Epithelial cell of esophagus (primary cell): ENCODE measurements around the gene TRIP6.

Source experiments
- DNase-seq: peaks from one replicate; pipeline ENCODE4 v3.0.0; 2010; ENCODE audit warnings: low read depth
- H3K4me3 ChIP-seq: 2 replicates; pipeline ENCODE4 v1.5.1; 2011; ENCODE audit warnings: mild to moderate bottlenecking, low read length, control low read depth
- CTCF ChIP-seq: IDR thresholded peaks from 2 replicates; pipeline ENCODE4 v1.5.1; 2011; ENCODE audit warnings: low read depth, mild to moderate bottlenecking, low read length, control low read depth, inconsistent platforms; ENCODE audit not compliant: insufficient read depth; ENCODE audit errors: missing control alignments

The TRIP6 gene

GRCh38 chr7:100895956-100896731 lies 29.0 kb downstream of the TRIP6 start:
- H3K4me3 ChIP-seq, result no peak overlapping the region
- no peak for TF ChIP-seq CTCF
- DNase-seq, result no peak

GRCh38 chr7:100896732-100897608 lies 29.8 kb downstream of the TRIP6 start:
- no peak overlapping the region for H3K4me3 ChIP-seq
- peak; percentile 67 for TF ChIP-seq CTCF
- DNase-seq, result peak; percentile 27

GRCh38 chr7:100897772-100898454 lies 30.7 kb downstream of the TRIP6 start:
- H3K4me3 ChIP-seq, result no peak overlapping the region
- no peak for TF ChIP-seq CTCF
- DNase-seq, result no peak

GRCh38 chr7:100899432-100899831 lies 32.2 kb downstream of the TRIP6 start:
- no peak overlapping the region for H3K4me3 ChIP-seq
- no peak for TF ChIP-seq CTCF
- DNase-seq, result no peak

GRCh38 chr7:100900978-100901377 lies 33.8 kb downstream of the TRIP6 start:
- H3K4me3 ChIP-seq, result no peak overlapping the region
- DNase-seq, result no peak
- TF ChIP-seq CTCF, result no peak

- no peak overlapping the region for H3K4me3 ChIP-seq
- DNase-seq, result no peak
- no peak for TF ChIP-seq CTCF
Measured at GRCh38 chr7:100901921-100902332, 34.7 kb downstream of the TRIP6 start.
